T-helper 1 cell treated with Interleukin-12 subunit alpha and Interleukin-12 subunit beta and Interleukin-4 antibody, amounts not matched to agents 30 μg/mL and 1 μg/mL, for 36 hours (primary cell): ENCODE data around the gene KCNG4.

Experiments
- H3K27ac Mint-ChIP-seq: one replicate; pipeline ENCODE4 v1.8.0; 2021; ENCODE audit warnings: mild to moderate bottlenecking, mixed read lengths
- H3K27me3 Mint-ChIP-seq: one replicate; pipeline ENCODE4 v1.8.0; 2021; ENCODE audit warnings: low read depth, mixed read lengths
- H3K36me3 Mint-ChIP-seq: one replicate; pipeline ENCODE4 v1.8.0; 2021; ENCODE audit warnings: low read depth, mixed read lengths
- H3K4me1 Mint-ChIP-seq: one replicate; pipeline ENCODE4 v1.8.0; 2021; ENCODE audit warnings: low read depth, mixed read lengths
- H3K4me3 Mint-ChIP-seq: one replicate; pipeline ENCODE4 v1.8.0; 2021; ENCODE audit warnings: mild to moderate bottlenecking, moderate library complexity, mixed read lengths
- H3K9me3 Mint-ChIP-seq: one replicate; pipeline ENCODE4 v1.8.0; 2021; ENCODE audit warnings: mixed read lengths

The KCNG4 gene

DNA sequence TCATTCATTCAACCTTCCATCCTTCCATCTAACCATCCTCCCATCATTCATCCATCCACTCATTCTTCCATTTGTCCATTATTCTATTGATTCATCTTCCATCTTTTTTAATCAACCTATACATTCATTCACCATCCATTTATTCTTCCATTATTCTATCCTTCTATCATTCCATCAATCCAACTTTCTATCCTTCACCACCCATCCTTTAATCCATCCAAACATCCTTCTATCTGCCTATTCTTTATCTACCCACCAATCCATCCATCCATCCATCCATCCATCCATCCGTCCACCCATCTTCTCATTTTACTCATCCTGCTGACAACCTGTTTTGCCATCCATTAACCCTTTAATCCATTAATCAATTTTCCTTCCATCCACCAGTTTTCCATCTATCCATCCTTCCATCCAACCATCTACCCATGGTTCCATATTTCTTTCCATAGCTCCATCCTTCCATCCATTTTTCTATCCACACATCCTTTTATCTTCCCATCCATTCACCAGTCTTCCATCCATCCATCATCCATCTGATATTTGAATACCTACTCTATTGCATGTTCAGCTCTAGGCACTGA, 33.0 kb upstream of the KCNG4 start:
- H3K4me3 Mint-ChIP-seq = no peak overlapping the region
- H3K27me3 Mint-ChIP-seq = no peaks in the 10 kb centered on the region
- no peak overlapping the region for H3K27ac Mint-ChIP-seq
- no peaks in the 10 kb centered on the region for H3K4me1 Mint-ChIP-seq
- H3K9me3 Mint-ChIP-seq = no peaks in the 10 kb centered on the region
- no peaks in the 10 kb centered on the region for H3K36me3 Mint-ChIP-seq

DNA sequence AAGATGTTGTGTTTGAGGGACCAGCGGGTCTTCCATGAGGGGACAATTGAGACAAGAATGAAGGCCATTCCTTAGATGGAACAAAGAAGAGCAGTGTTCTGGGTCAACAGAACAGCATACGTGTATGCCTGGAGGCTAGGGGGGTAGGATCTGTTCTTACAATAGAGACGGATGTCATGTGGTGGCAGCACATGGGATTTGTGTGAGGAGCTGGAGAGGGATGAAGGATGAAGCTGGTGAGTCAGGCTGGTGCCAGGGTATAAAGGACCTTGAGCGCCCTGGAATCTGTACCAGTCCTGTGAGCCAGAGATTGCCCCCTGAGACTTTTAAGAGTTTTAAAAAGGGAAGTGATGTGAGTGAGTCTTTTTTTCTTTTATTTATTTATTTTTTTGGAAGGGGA, 32.1 kb upstream of the KCNG4 start:
- H3K9me3 Mint-ChIP-seq = no peaks in the 10 kb centered on the region
- H3K4me3 Mint-ChIP-seq = no peak overlapping the region
- no peaks in the 10 kb centered on the region for H3K4me1 Mint-ChIP-seq
- no peaks in the 10 kb centered on the region for H3K36me3 Mint-ChIP-seq
- H3K27me3 Mint-ChIP-seq = no peaks in the 10 kb centered on the region
- H3K27ac Mint-ChIP-seq = no peak overlapping the region

DNA sequence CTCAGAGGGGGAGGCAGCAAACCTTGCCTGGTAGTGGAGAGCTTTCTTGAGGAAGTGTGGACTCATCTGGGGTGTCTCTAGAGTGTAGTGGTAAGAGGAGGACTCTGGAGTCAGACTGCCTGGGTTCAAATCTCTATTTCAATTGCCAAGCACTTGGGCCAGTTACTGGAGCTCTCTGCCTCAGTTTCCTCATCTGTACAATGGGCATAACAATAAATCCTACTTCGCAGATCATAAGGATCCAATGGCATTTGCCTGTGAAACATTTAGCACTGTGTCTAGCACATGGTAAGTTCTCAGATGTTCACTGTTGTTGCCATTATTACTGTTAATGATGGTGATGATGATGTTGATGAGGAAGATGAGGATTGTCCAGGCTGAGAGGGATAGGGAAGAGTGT, 31.2 kb upstream of the KCNG4 start:
- no peaks in the 10 kb centered on the region for H3K4me1 Mint-ChIP-seq
- H3K36me3 Mint-ChIP-seq = no peaks in the 10 kb centered on the region
- no peak overlapping the region for H3K4me3 Mint-ChIP-seq
- H3K27ac Mint-ChIP-seq = no peak overlapping the region
- no peaks in the 10 kb centered on the region for H3K27me3 Mint-ChIP-seq
- no peaks in the 10 kb centered on the region for H3K9me3 Mint-ChIP-seq

DNA sequence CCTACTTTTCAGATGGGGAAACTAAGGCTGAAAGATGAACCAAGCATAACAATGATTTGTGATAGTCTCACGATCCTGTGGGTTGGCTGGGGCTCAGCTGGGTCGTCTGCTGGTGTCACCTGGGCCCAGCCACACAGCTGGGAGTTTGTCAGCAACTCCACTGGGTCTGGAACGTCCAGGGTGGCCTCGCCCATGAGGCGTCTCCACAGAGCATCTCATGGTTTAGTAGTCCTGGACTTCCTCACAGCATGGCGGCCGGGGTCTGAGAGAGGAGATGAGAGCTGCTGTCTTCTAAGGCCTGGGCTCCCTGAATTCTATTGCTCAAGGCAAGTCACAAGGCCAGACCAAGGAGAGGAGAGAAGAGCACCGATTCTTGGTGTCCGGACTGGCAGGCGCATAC, 30.7 kb upstream of the KCNG4 start:
- Mint-ChIP-seq H3K4me1 (no peaks in the 10 kb centered on the region), H3K27ac (no peak overlapping the region), H3K27me3 (no peaks in the 10 kb centered on the region), H3K9me3 (no peaks in the 10 kb centered on the region), H3K4me3 (no peak overlapping the region), H3K36me3 (no peaks in the 10 kb centered on the region)

DNA sequence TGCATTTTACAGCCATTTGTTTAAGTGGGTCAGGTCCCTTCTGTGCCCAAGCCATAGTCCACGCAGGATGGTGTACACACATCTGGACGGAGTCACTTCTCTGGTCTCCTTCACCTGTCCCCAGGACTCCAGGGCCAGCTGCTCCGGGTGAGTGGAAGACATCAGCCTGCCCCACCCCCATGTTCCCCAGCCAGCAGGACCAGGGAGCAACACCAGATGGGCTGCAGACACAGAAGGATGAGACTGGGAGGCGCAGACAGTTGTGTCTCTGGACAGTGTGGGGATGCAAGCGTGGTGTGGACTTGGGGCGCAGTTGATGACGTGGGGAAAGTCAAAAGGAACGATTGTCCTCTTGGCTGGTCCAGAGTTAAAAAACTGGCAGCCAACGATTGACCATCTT, 30.3 kb upstream of the KCNG4 start:
- no peaks in the 10 kb centered on the region for H3K9me3 Mint-ChIP-seq
- no peak overlapping the region for H3K4me3 Mint-ChIP-seq
- H3K36me3 Mint-ChIP-seq = no peaks in the 10 kb centered on the region
- no peak overlapping the region for H3K27ac Mint-ChIP-seq
- H3K4me1 Mint-ChIP-seq = no peaks in the 10 kb centered on the region
- H3K27me3 Mint-ChIP-seq = no peaks in the 10 kb centered on the region

DNA sequence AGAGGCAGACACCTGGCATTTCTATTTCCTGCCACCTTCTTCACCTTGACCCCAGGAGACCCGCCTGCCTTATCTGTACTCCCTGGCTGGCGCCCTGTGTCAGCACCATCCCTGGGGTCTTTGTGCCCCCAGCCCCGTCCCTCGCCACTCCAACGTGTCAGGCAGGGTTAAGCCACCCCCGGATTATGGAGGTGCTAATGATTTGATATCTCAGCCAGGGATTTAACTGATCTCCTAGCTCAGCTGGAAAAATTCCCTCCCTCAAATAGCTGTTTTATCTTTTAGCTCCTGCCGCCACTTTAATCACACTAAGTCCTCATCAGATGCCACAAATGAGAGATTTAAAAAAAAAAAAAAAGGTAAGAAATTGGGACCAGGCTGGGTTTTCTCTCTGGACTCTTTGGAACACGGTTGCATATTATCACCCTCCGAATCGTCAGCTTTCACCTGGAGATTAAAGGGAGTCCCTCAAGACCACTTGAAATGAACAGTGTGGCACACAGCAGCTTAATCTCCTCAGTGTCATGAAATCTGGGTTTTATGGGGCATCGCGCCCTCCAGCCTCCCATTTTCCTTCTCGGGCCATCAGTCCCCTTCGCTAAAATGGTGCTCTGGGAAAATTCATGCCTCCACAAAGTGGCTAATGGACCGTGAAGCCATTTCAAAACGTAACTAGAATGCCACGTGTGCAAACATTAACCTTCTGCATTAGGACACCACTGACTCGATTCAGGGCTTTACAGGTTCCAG, 28.7 kb upstream of the KCNG4 start:
- Mint-ChIP-seq H3K27ac (no peak overlapping the region), H3K4me1 (no peaks in the 10 kb centered on the region), H3K4me3 (no peak overlapping the region), H3K27me3 (no peaks in the 10 kb centered on the region), H3K36me3 (no peaks in the 10 kb centered on the region), H3K9me3 (no peaks in the 10 kb centered on the region)

DNA sequence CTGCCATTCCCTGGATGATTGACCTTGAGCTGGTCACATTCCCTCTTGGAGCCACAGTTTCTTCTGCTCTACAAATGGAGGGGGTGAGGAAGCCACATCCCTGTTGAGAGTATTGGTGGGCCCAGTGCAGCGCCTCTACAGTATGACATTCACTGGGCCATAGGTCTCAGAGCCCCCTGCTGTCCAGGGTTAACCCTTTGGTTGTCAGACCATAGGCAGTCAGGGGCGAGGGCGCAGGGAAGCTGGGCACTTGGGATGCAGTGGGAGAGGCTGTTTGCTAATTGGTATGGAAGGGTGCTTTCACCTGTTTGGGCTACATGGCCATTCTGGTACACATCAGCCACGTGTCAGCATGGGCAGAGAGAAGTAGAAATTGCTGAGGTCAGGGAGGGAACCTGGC, 27.6 kb upstream of the KCNG4 start:
- Mint-ChIP-seq H3K9me3 (no peaks in the 10 kb centered on the region), H3K4me1 (no peaks in the 10 kb centered on the region), H3K27me3 (no peaks in the 10 kb centered on the region), H3K36me3 (no peaks in the 10 kb centered on the region), H3K27ac (no peak overlapping the region), H3K4me3 (no peak overlapping the region)

DNA sequence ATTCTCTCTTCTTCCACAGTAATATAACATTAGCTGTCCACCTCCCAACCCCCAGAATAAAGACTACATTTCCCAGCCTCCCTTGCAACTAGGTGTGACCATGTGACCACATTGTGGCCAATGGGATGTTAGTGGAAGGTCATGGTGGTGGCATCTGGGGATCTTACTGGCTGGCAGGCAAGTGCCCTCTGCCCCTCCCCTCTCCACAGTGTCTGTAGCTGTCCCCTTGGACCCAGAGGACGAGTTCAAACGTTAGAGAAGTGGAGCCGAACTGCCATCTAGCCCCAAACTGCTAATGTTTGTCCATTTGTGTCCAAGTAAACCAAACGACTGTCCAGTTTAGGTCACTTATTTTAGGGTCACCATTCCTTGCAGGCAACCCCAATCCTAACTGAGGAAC, 26.6 kb upstream of the KCNG4 start:
- Mint-ChIP-seq H3K9me3 (no peaks in the 10 kb centered on the region), H3K27ac (no peak overlapping the region), H3K36me3 (no peaks in the 10 kb centered on the region), H3K4me3 (no peak overlapping the region), H3K27me3 (no peaks in the 10 kb centered on the region), H3K4me1 (no peaks in the 10 kb centered on the region)

DNA sequence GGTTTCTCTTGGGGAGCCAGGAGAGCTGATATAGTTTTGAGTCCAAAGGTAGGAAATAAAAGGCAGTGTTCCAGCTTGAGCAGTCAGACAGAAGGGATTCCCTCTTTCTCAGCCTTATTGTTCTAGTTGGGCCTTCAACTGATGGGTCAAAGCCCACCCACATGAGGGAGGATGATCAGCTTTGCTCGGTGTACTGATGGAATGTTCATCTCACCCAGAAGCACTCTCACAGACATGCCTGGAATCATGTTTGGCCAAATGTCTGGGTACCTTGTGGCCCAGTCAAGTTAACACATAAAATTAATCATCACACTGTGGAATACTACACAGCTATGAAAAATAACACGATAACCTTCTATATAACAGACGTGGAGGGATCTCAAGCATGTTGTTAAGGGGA, 23.1 kb upstream of the KCNG4 start:
- no peaks in the 10 kb centered on the region for H3K4me1 Mint-ChIP-seq
- no peaks in the 10 kb centered on the region for H3K27me3 Mint-ChIP-seq
- H3K9me3 Mint-ChIP-seq = no peaks in the 10 kb centered on the region
- H3K27ac Mint-ChIP-seq = no peak overlapping the region
- no peaks in the 10 kb centered on the region for H3K36me3 Mint-ChIP-seq
- H3K4me3 Mint-ChIP-seq = no peak overlapping the region

DNA sequence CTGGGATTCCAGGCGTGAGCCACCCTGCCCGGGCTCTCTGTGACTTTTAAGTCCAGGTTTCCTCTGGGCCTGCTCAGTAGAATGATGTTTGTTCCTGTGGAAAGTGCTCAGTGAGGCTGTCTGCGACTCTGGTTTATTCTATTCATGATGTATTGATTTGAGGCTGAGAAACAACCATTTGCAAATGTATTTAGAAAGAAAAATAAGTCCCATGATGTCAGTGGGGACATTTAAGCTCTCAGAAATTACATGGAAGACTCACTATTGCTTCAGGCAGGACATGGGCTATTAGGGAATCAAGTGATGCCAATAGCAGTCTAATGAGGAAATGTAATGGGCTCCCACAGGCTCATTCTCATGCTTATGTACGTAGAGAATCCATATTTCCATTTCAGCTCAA, 22.2 kb upstream of the KCNG4 start:
- Mint-ChIP-seq H3K27me3 (no peaks in the 10 kb centered on the region), H3K4me3 (no peak overlapping the region), H3K36me3 (no peaks in the 10 kb centered on the region)

DNA sequence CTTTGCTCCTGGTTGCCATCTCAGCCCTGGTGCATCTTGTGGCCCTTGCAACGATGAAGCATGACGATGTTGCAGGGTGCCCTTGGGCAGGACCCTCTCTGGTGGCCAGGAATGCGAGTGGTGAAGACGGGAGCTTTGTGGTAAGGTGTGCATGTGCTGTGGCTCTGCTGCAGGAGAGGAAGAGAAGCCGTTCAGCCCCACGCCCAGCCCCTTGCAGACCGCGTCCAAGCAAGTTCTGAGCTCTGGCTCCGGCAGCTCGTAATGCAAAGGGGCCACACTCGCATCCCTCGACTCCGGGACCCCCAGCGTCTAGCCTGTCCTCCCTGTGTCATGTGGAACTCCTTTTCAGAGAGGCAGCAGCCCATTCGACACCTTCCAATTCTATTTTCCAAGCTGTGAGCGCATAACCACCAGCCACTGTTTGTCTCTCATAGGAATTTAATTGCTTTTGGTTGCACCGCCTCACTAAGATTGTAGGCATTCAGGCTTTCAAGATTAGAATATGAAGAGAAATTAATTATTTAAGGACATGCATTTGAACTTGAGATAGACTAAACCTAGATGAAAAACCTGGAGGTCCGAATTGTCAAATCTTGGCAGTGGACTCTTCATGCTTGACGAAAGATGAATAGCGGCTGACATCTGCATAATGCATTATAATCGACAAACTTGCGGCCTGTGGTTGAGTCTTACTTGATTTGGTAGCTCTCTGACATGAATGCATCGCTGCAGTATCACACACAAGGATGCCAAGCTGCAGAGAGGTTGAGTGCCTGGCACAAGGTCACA, 21.1 kb upstream of the KCNG4 start:
- Mint-ChIP-seq H3K9me3 (peaks cover 8% of the 10 kb centered on the region), H3K4me3 (no peak overlapping the region), H3K36me3 (no peaks in the 10 kb centered on the region), H3K4me1 (no peaks in the 10 kb centered on the region), H3K27me3 (no peaks in the 10 kb centered on the region), H3K27ac (no peak overlapping the region)

More for the DNA sequence above, 22.2 kb upstream of the KCNG4 start:
- peaks cover 4% of the 10 kb centered on the region for H3K9me3 Mint-ChIP-seq
- H3K27ac Mint-ChIP-seq = no peak overlapping the region
- no peaks in the 10 kb centered on the region for H3K4me1 Mint-ChIP-seq

DNA sequence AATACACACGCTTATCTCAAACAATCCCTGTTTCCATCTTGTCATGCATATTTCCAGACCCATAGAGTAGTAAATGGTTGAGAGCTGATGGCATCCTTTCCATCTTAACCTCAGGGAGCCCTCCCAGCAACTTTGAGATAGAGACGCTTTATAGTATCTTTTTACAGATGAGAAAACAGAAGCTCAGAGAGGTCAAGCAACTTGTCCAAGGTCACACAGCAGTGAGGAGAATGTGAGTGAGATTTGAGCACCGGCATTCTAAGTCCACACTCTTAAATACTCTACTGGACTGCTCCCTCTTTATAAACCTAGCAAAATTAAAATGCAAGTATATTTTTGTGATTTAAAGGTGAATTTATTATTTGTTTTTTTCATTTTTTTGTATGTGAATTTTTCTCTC, 19.9 kb upstream of the KCNG4 start:
- Mint-ChIP-seq H3K36me3 (no peaks in the 10 kb centered on the region), H3K9me3 (peaks cover 11% of the 10 kb centered on the region), H3K27me3 (peaks cover 5% of the 10 kb centered on the region), H3K27ac (no peak overlapping the region), H3K4me1 (no peaks in the 10 kb centered on the region), H3K4me3 (no peak overlapping the region)

DNA sequence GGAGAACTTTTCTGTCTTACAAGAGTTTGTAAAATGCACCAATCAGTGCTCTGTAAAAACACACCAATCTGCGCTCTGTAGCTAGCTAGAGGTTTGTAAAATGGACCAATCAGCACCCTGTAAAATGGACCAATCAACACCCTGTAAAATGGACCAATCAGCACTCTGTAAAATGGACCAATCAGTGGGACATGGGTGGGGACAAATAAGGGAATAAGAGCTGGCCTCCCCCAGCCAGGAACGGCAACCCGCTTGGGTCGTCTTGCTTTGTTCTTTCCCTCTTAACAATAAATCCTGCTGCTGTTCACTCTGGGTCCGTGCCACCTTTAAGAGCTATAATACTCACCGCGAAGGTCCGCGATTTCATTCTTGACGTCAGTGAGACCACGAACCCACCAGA, 18.5 kb upstream of the KCNG4 start:
- H3K4me1 Mint-ChIP-seq = no peaks in the 10 kb centered on the region
- H3K27me3 Mint-ChIP-seq = peaks cover 5% of the 10 kb centered on the region
- peaks cover 11% of the 10 kb centered on the region for H3K9me3 Mint-ChIP-seq
- no peaks in the 10 kb centered on the region for H3K36me3 Mint-ChIP-seq
- no peak overlapping the region for H3K4me3 Mint-ChIP-seq
- no peak overlapping the region for H3K27ac Mint-ChIP-seq

DNA sequence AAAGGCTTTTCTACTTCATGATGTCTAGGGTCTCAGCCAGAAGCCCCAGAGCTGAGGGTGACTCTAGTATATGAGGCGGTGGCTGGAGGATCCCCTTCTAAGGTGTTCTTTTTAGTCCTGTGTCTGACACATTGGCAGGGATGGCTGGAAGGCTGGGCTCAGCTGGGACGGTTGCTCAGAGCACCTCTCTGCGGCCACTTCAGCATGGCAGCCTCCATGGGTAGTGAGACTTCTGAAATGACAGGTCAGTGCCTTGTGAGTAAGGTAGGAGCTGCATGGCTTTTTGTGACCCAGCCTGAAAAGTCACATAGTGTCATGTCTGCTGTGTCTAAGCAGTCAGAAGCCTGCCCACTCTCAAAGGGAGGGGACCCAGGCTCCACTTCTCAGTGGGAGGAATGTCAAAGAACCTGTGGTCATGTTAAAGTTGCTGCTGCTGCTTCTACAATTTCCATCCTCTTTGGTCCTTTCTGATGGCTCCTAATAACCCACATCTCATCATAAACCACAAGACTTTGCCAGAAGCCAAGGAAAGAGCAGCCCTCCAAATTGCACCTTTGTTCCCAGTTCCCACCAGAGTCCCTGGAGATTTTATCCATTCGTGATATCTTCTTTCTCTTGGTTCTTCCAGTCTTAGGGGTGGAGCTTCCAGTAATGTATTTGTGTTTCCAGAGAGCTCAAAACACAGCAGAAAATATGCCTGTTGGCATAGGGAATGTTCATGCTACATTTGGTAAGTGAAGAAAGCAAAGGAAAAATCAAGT, 15.4 kb upstream of the KCNG4 start:
- no peak overlapping the region for H3K27ac Mint-ChIP-seq
- peaks cover 11% of the 10 kb centered on the region for H3K9me3 Mint-ChIP-seq
- H3K27me3 Mint-ChIP-seq = peaks cover 11% of the 10 kb centered on the region
- H3K36me3 Mint-ChIP-seq = no peaks in the 10 kb centered on the region
- no peaks in the 10 kb centered on the region for H3K4me1 Mint-ChIP-seq
- no peak overlapping the region for H3K4me3 Mint-ChIP-seq
